ENCODE results near the gene SMC3.

The SMC3 gene

DNA sequence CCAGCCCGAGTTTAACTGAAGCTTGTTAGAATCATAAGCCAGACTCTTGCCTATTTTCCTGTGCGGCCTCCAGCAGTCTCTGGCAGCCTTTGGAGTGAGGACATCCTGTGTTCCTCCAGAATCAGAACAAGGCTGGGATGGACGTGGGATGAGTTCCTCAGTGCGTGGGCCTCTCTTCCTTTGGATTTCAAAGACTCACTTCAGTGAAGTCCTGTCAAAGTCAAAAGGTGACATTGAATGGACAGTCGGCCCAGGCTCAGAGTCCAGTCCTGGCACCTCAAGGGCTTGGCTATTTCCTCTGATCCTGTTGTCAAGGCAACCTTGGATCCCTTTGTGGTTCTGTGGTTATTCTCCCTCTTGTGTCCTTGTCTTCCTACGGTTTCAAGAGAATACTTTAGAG is 21.4 kb upstream of the SMC3 start:
- DNase-seq, result no peak

DNA sequence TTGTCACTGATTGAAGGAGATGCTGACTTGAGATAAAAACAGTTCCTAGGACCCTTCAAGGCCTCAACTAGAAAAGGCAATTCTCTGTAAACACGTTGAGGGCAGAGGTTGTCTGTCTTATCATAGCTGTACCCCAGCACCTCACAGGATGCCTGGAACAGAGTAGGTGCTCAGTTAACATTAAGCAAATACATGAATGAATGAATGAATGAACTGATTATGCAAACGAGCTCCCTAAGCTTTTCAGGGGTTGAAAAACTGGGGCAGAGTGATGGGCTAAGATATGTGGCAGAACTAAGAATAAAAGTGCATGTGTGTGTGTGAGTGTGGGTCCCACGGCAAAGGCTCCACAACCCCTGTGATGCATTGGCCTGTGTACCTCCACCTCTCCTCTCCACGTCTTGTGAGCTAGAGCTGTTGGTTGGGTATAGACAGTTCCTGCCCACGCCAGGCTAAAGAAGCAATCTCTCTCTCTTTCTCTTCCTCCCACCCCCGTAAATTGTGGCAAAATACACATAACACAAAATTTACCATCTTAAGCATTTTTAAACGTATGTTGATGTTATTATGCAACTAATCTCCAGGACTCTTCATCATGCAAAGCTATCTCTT is 20.9 kb upstream of the SMC3 start:
- DNase-seq, result no peak

DNA sequence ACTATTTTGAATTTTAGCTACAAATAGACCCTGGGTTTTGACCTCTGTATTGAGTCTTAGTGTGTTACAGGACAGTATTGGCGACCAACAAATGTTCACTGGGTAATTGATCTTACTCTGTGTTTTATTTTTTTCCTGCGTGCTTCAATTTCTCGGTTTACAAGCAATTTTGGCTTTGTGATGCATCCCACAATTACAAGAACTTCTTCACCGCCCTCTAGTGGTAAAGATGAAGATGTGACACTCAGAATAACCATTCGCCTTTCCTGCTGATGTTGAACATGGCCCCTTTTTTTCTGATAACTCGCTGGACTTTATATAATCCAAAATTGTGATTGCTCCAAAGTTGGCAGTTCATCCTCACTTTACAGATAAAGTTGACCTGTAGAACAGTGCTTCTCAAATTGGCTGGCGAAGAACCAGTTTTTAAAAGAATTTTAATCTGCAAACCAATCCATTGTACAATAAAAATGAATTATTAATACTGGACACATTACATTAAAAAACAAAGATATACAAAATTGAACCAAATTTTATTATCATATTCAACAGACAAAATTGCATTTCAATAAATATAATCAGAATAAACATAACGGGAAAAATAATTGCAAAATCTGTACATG is 20.2 kb upstream of the SMC3 start:
- DNase-seq, result peak; percentile 83

DNA sequence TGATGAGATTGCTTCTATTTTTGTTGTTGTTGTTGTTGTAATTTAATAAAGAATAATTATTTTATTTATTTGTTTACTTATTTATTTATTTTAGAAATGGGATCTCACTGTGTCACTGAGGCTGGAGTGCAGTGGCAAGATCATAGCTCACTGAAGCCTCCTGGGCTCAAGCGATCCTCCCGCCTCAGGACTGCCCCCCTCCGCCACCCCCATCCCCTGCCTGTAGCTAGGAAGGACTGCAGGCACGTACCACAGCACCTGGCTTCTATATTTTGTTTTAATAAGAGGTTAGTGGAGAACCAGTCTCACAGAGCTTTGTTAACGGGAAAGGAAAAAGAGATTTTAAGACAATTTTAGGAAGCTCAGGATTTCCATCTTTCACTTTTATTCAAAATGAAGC is 19.5 kb upstream of the SMC3 start:
- DNase-seq, result no peak

DNA sequence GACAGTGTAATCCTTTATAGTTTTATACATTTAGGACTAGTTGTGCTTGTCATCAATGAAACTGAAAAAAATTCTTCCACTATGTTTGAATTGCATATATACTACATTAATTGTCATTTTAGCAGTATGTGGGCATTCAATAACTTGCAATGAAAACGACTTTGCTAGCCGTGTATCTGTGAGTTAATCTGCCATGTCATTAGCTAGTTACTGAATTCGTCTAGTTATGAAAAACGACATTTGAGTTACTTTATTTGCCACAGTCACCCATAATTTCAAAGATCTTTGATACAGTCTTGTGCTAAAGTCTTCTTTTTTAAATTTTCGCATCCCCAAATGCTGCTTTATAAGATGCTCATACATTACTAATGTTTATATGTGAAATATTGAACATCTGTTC is 18.3 kb upstream of the SMC3 start:
- no peak for DNase-seq

DNA sequence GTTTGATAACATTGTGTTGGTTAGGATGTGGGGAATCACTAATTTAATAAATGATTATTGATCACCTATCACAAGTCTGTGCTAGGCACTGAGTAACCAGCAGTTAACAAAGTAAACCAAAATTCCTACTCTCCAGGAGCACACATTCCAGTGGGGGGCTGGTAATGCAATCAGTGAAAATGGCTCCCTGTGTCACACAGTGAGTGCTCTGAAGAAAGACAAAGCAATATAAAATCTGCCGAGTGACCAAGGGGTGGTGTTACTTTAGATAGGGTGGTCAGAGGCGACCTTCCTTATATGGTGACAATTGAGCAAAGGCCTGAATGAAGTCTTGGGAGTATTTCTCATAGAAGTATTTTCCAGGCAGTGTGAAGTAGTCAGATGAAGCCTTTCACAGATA is 13.6 kb upstream of the SMC3 start:
- no peak for DNase-seq

DNA sequence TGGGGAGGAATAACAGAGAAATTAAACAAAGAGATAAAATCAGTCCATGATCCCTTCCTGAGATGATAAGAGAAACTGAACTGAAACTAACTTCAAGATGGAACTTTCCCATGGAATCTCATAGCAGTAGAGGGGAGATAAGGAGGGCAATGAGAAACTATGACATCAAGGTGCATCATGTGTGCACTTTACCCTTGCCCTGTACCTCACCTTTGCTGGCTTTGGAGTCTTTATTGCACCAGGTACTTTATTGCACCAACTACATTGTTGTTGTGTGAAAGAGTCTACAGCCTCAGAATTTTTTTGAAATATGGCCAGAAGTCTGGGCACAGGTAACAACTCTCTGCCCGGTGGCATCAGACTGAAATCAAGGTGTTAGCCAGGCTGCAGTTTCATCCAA is 11.2 kb upstream of the SMC3 start:
- no peak for DNase-seq

DNA sequence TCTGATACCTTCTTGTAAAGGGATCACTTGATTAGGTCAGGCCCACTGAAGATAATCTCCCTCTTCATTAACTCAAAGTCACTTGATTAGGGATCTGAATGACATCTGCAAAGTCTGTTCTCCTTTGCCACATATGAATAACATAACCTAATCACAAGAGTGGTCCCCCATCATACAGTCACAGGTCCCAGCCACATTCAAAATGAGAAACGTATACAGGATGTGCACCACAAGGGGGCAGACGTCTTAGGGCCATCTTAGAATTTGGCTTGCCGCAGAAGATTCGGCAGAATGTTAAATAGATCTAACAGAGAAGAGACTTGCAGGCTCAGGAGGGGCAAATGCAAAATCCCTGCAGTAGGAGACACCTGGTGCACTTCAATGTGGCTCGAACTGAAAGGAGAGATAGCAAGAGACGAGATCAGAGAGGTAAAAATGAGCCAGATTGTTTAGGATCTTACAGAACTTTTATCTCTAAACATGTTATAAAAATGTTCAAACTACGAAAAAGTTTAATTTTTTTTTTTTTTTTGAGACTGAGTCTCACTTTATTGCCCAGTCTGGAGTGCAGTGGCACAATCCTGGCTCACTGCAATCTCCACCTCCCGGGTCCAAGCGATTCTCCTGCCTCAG is 10.4 kb upstream of the SMC3 start:
- peak; percentile 63 for DNase-seq

DNA sequence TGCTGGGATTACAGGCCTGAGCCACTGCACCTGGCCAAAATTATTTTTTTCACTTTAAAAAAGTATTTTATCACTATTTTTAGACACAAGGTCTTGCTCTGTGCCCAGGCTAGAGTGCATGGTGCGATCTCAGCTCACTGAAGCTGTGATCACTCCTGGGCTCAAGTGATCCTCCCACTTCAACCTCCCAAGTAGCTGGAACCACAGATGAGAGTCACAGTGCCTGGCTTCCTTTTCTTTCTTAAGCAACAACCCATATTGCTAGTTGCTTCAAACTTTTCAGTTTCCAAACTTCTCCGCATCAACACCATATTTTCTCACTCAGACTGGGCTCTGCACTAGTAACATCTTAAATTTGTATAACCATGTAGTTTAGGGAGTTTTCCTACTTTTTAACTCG is 9.5 kb upstream of the SMC3 start:
- no peak for DNase-seq

DNA sequence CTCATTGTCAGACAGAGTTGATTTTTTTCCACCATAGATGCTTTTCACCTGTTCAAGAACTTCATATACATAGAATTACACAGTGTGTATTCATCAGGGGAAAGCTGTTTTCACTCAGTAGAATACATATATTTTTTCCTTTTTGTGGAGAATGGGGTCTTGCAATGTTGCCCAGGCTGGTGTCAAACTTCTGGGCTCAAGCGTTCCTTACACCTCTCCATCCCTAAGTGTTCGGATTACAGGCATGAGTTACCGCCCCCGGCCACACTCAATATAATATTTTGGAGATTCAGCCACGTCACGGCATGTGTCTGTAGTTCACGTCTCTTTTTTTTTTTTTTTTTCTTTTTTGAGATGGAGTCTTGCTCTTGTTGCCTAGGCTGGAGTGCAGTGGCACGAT is 7.5 kb upstream of the SMC3 start:
- DNase-seq, result no peak

DNA sequence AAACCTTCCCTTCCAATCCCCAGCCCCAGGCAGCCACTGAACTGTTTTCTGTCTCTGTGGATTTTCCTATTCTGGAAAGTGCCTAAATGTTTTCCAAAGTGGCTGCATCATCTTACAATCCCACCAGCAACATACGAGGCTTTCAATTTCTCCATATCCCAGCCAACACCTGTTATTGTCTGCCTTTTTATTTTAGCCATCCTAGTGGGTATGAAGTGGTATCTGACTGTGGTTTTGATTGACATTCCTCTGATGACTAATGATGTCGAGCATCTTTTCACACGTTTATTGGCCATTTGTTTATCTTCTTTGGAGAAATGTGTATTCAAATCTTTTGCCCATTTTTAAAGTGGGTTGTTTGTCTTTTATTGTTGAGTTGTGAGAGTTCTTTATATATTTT is 6.2 kb upstream of the SMC3 start:
- no peak for DNase-seq

DNA sequence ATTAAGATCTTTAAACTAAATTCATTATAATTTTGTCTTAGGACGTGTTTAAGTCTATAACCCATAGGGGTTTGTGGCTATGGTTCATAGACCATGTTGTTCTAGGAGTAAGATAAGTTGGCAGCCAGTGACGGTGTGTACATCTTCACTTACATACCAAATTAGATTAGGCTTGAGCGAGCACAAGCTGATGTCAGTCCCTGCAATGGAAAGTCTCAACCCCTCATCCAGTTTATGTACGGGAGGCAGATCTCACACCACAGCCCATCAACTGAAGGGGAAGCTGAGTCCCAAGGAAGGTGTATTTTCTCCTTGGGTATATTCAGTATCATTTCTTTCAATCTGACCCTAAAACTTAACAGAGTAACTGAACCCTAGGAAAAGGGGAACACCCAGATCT is 5.1 kb upstream of the SMC3 start:
- no peak for DNase-seq

DNA sequence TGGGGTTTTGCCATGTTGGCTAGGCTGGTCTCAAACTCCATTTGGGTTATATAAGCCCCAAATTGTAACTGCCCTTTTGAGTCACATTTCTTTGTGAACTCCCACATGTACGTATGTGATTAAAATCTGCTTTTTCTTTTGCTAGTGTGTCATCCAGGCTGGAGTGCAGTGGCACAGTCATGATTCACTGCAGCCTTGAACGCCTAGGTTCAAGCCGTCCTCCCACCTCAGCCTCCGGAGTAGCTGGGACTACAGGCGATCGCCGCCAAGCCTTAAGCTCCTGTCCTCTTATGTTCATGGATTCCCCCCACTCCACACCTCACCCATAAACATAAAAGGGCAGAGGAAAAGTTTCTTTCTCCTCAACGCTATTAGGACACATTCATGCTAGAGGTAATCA is 4.4 kb upstream of the SMC3 start:
- no peak for DNase-seq

DNA sequence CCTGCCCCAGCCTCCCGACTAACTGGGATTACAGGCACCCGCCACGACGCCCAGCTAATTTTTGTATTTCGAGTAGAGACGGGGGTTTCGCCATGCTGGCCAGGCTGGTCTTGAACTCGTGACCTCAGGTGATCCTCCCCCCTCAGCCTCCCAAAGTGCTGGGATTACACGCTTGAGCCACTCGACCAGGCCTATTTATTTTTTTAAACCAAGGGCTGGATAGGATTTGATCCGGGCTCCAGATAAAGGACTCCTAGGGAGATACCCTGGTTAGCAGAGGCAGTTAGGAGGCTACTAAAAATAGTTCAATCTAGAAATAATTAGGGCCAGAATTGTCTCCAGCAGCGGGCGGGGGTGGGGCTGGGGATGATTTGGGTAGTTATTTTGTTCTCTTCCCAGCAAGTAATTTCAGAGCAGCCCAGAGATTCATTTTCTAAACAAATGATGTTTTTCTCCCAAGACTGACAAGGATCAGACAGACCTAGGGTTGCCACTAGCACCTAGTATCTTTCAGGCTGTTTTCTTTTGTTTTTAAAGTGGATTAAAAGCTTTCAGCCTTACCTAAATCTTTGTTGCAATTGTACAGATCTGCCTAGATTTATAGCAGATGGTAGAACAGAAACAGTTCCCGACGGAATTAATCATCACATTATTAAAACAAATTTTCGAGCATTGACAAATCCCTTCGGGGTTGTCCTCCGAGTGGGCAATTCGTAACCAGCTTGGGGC is 859 bp upstream of the SMC3 start:
- DNase-seq, result no peak

DNA sequence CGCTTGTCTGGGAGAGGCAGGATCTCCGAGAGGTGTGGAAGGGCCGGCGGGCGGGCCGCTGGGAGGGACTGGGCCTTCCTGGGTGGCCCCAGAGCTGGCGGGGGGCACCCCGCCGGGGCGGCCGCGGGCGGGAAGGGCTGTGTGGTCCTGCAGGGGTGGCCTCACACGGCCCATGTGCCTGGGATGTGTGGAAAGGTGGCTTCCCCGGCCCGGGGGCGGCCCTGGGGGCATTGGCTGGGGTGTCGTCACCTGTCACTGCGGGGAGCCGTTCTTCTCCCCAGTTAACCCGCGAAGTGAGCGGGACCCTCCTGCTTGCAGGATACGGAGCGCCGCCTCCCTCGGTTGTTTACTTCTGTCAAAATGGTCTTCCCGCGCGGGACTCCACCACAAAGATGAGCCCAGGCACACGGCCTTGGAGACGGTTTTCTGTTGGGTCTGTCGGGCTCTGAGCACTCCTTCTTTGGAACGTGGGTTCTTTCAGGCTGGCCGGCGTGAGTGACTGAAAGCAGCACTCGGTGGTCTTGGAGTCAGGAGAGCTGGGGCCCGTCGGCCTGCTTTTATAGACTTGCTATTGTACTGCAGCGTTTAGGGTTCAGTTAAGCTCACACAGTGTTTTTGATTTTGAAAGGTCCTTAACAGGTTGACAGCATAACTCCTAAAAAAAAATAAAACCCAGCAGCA is 700 bp downstream of the SMC3 start:
- peak; percentile 72 for DNase-seq

DNA sequence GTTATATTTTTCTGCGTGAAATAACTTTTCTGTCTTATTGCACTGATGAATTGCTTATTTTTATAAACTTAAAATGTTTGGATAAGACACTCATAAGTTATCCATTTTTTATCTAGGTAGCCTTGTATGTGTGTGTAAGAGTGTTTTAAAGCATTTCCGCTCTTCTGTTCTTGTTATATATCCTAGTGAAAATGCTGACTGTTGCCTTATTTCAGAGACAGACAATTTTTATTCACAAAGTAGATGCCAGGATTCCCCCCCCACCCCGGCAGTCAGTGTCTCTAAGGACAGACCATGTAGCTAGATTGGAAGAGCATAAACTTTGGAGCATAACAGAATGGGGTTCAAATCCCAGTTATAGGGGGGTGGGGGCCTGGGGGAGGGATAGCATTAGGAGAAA is 1.6 kb downstream of the SMC3 start:
- no peak for DNase-seq

DNA sequence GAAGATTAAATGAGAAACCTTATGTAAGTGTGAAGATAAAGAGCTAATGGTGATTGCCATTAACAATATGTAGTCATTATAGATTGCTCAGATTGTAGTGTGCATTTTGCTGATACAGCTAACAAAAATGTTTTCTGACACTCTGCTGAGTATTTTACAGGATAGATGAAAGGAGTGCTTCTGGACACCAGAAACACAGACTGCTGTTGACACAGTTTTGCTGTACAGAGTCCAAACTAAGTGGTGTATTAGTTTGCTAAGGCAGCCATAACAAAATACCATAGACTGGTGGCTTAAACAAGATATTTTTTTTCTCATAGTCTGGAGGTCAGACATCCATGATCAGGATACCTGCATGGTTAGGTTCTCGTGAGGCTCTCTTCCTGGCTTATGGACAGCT is 2.2 kb downstream of the SMC3 start:
- no peak for DNase-seq

DNA sequence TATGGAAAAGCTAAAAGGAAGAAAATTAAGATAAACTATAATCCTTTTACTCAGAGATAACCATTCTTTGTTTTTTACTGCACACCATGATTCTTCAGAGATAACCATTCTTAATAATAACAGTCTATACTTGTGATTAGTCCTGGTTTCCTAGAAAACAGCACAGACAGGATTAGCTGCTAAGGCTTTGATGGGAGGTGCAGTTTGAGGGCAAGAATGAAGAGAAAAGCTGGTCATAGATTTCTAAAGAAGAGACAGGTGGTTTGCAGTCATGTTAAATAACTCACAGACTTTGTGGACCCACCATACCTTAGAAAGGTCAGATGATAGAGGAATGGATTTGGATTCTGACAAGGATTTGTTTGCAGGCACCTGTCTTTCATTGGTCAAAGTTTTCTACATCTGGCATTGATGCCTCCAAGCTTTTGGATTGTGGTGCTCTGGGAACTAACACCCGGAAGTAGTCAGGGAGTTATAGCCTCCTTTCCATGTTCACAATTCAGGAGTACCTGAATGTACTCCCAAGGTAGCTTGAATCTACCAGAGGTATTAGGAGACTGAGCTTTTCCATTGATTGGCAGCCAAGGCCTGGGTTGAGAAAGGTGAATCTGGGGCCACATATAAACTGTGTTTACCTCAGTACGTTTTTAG is 3.7 kb downstream of the SMC3 start:
- no peak for DNase-seq

DNA sequence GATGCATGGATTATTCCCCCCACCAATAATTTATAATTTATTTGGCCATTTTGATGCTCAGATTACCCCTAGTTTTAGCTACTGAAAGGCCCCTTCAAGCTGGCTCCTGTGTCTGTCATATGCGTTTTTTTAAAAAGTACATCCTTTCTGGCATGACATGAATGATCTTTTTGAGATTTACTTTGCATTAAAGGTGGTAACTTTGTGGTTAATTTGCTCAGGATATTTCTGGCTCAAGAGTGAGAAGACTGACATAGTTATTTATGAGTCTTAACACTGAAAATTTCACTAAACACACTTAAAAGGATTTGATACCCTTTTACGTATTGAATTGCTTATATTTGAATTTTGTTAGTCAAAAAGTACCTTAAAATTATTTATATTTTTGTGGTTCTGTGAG is 5.4 kb downstream of the SMC3 start:
- no peak for DNase-seq

DNA sequence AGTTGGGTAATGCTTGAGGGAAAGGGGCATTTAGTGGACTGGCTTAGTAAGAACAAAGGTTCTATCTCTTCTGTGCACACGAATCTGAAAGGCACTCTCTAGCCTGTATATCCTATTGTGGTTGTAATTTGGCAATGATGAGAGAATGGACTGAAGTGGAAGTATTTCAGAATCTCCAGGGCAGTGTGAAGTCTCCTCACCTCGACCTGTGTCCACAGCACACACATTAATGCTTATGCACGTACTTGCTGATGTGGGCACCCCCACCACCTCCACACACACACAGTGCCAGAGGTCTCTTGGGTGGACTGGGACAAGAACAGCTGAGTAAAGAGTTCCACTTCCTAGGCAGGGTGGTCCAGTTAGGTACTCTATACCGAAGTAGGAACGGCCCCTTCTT is 6.9 kb downstream of the SMC3 start:
- no peak for DNase-seq

DNA sequence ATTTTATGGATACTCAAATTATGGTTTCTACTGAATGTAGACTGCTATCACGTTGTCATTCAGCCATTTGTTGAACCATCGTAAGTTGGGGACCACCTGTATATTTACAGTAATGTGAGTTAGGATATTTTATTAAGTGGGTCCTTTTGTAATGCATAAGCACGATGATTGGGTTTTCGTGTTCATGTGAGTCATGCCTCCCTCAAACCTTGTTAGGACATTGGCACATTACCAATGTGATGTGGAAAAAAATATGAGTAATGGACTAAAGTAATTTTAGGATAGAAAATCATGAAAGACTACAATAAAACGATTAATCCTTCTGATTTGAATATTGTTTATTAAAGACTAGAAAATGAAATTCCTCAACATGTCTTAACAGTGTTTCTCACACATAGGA is 8.7 kb downstream of the SMC3 start:
- DNase-seq, result no peak

DNA sequence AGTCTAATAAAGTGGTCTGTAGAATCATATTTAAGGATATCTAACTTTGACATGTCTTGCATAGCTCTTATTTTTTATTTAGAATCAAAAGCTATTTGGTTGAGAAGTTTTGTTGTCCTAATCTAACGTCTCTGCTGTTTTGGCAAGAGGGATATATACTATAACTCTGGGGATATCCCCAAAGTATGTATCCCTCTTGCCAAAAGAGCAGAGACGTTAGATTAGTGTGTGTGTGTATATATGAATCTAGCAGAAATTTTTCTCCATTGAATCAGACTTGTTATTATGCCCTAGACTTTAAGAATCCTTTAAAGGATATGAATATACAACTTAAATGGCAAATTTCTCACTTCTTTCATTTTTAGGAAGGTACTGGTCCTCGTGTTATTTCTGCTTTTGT is 9.6 kb downstream of the SMC3 start:
- DNase-seq, result no peak

DNA sequence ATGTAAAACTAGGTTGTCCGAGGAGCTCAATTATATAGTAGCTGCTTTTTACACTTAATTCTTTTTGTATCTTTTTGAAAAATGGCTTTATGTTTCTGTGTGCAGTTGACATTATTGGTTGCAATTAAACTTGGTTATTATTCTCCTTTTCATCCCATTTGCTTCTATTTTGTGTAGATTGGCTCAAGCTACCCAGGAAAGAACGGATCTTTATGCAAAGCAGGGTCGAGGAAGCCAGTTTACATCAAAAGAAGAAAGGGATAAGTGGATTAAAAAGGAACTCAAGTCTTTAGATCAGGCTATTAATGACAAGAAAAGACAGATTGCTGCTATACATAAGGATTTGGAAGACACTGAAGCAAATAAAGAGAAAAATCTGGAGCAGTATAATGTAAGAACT is 16.5 kb downstream of the SMC3 start:
- DNase-seq, result no peak

Data from eye (tissue), 1 donor.